Ovary (tissue), 9 donors: ENCODE results near the gene PRDM16. TPM values are rescaled to one million over a fixed set of nuclear protein-coding genes. Genes with fewer than 3 reads are reported as not detected.

Experiments
- DNase-seq, 5 donors: peaks; one replicate each; pipeline ENCODE4 v3.0.0-alpha.2; 2019 to 2020
- H3K27ac ChIP-seq, 2 donors: fragments of 200-600 bp; one replicate each; pipeline versions ENCODE4 v1.5.1 to v1.8.0; 2019 to 2022
- H3K27me3 ChIP-seq: fragments of 200-600 bp; one replicate; pipeline ENCODE4 v1.8.0; 2022
- H3K36me3 ChIP-seq: fragments of 200-600 bp; sonication (generic); one replicate; pipeline ENCODE4 v1.5.1; 2019
- H3K4me1 ChIP-seq: one replicate; pipeline ENCODE4 v1.8.1; 2013; ENCODE audit warnings: mild to moderate bottlenecking, moderate library complexity; ENCODE audit not compliant: insufficient read depth
- H3K4me3 ChIP-seq: fragments of 200-600 bp; sonication (generic); one replicate; pipeline ENCODE4 v1.5.1; 2017
- H3K9me3 ChIP-seq, 2 donors: fragments of 200-600 bp in 1 of 2; sonication (generic) in 1 of 2; one replicate each; pipeline versions ENCODE4 v1.5.1 to v1.8.1; 2013 to 2019; ENCODE audit warnings: mild to moderate bottlenecking in 1 of 2, moderate library complexity in 1 of 2
- CTCF ChIP-seq, 3 donors: fragments of 450-650 bp in 2 of 3; fragments of 200-600 bp in 1 of 3; IDR thresholded peaks; one replicate each; pipeline versions ENCODE4 v1.5.1 to v1.8.0; 2016 to 2022; ENCODE audit warnings: antibody characterized with exemption in 3 of 3, mild to moderate bottlenecking in 1 of 3
- EP300 ChIP-seq: sonication (generic); formaldehyde crosslinking; IDR thresholded peaks from one replicate; pipeline ENCODE4 v1.6.1; 2017; ENCODE audit warnings: antibody characterized with exemption
- POLR2A ChIP-seq: fragments of 450-650 bp; IDR thresholded peaks from one replicate; pipeline ENCODE4 v1.6.1; 2017; ENCODE audit warnings: antibody characterized with exemption, mild to moderate bottlenecking, moderate library complexity
- WGBS, 3 donors: extraction: QIAGEN DNeasy Blood & Tissue Kit in 1 of 3; methylation state at CpG; one replicate each; pipeline versions ENCODE4 v1.1.5 to v1.1.7; 2013 to 2017; 5-methylcytosine and 5-hydroxymethylcytosine counted together
- intact Hi-C, 4 donors: fragments of 100-400 bp; cut with DNase I; formaldehyde crosslinking; loops; one replicate each; pipeline versions ENCODE4 v1.11.0 to v1.15.1; 2022 to 2023
- polyA plus RNA-seq, 2 donors: library from polyadenylated mRNA; stranded (reverse); fragments of 200-250 nt in 1 of 2; fragments of 350-450 nt in 1 of 2; fragmentation: Illumina TruSeq in 1 of 2; extraction: RNeasy Lipid Tissue Mini Kit (QIAGEN cat#74804) in 1 of 2; gene quantifications; one replicate each; pipeline ENCODE4 v1.2.3, GENCODE V29; 2013 to 2014
- total RNA-seq, 7 donors: library from RNA; depleted of rRNA in 2 of 7; stranded (reverse); fragments of >200 nt in 2 of 7; fragmentation: NEBNext Ultra II Directional in 3 of 7; extraction: Animal tissue kit (Norgen Biotek cat#: 25700) in 3 of 7; gene quantifications; one replicate each; pipeline versions ENCODE4 v1.1.0 to v1.2.4, GENCODE V29; 2016 to 2023
- donor health status: DM: no; HTN: no; CAD: no; lungs with moderate emphysema.
- donor health status: DM: no; HTN: no; CAD: no.
- donor health status: Bipolar disorder and iron deficiency.
- donor health status: DM: yes; HTN: yes; CAD: no.
- donor health status: DM: no; HTN: no; CAD: no.
- donor health status: DM: yes; HTN: yes; CAD: no.

Gene PRDM16
- total and polyA plus RNA-seq, 9 donors, result 1.1 to 17.3 (median 3.9) TPM

- intact Hi-C loops, result no loop called here
- TF ChIP-seq CTCF (IDR thresholded peaks at IDR 0.05), result no peak
- TF ChIP-seq EP300, result no peak
- no peak for TF ChIP-seq POLR2A
- Histone ChIP-seq H3K36me3 (no peaks in the 10 kb centered on the region), H3K4me1 (no peaks in the 10 kb centered on the region), H3K27ac (no peak overlapping the region), H3K4me3 (no peak overlapping the region), H3K9me3 (no peaks in the 10 kb centered on the region), H3K27me3 (no peaks in the 10 kb centered on the region)
- 72 to 76% (median 75%) methylated on average over 24 of the region's 24 CpGs for WGBS, 3 donors
- no peak for DNase-seq
These were observed 308.7 kb downstream of the PRDM16 start for GRCh38 chr1:3377604-3378279.

GRCh38 chr1:3378411-3379208 lies 309.6 kb downstream of the PRDM16 start:
- no peak for TF ChIP-seq POLR2A
- no peak for TF ChIP-seq CTCF (IDR thresholded peaks at IDR 0.05)
- TF ChIP-seq EP300, result no peak
- intact Hi-C loops, result no loop called here
- H3K27ac ChIP-seq, result no peak overlapping the region
- DNase-seq, result no peak
- H3K4me3 ChIP-seq, result no peak overlapping the region
- H3K36me3 ChIP-seq, result no peaks in the 10 kb centered on the region
- H3K4me1 ChIP-seq, result no peaks in the 10 kb centered on the region
- 86 to 93% (median 92%) methylated on average over 16 to 17 of the region's 17 CpGs for WGBS, 3 donors
- H3K27me3 ChIP-seq, result no peaks in the 10 kb centered on the region
- no peaks in the 10 kb centered on the region for H3K9me3 ChIP-seq

- intact Hi-C loops, result no loop called here
- 80 to 89% (median 84%) methylated on average over 6 of the region's 6 CpGs for WGBS, 3 donors
- Histone ChIP-seq H3K27me3 (no peaks in the 10 kb centered on the region), H3K36me3 (no peaks in the 10 kb centered on the region), H3K27ac (no peak overlapping the region), H3K4me1 (no peaks in the 10 kb centered on the region), H3K9me3 (no peaks in the 10 kb centered on the region), H3K4me3 (no peak overlapping the region)
- TF ChIP-seq EP300 (no peak), CTCF (IDR thresholded peaks at IDR 0.05) (no peak)
- DNase-seq, result no peak
These were observed 310.9 kb downstream of the PRDM16 start for GRCh38 chr1:3379934-3380333.

GRCh38 chr1:3380469-3380868 lies 311.5 kb downstream of the PRDM16 start:
- H3K27me3 ChIP-seq, result no peaks in the 10 kb centered on the region
- WGBS, 3 donors, result 84 to 89% (median 88%) methylated on average over 11 of the region's 11 CpGs
- H3K4me3 ChIP-seq, result no peak overlapping the region
- intact Hi-C loops, result no loop called here
- no peak for TF ChIP-seq POLR2A
- no peak for TF ChIP-seq CTCF (IDR thresholded peaks at IDR 0.05)
- no peak for TF ChIP-seq EP300
- DNase-seq, result no peak
- no peaks in the 10 kb centered on the region for H3K36me3 ChIP-seq
- no peak overlapping the region for H3K27ac ChIP-seq
- no peaks in the 10 kb centered on the region for H3K9me3 ChIP-seq
- no peaks in the 10 kb centered on the region for H3K4me1 ChIP-seq
